Measurements from ENCODE around the gene PNKD. TPM values are rescaled to one million over a fixed set of nuclear protein-coding genes. Genes with fewer than 3 reads are reported as not detected.

The PNKD gene
- total and polyA plus RNA-seq, 10 of the 15 experiments (the other 5 are each of a cell fraction or from before 2014, with no cell fraction given) = 27.2 to 106 (median 61.3) TPM

DNA sequence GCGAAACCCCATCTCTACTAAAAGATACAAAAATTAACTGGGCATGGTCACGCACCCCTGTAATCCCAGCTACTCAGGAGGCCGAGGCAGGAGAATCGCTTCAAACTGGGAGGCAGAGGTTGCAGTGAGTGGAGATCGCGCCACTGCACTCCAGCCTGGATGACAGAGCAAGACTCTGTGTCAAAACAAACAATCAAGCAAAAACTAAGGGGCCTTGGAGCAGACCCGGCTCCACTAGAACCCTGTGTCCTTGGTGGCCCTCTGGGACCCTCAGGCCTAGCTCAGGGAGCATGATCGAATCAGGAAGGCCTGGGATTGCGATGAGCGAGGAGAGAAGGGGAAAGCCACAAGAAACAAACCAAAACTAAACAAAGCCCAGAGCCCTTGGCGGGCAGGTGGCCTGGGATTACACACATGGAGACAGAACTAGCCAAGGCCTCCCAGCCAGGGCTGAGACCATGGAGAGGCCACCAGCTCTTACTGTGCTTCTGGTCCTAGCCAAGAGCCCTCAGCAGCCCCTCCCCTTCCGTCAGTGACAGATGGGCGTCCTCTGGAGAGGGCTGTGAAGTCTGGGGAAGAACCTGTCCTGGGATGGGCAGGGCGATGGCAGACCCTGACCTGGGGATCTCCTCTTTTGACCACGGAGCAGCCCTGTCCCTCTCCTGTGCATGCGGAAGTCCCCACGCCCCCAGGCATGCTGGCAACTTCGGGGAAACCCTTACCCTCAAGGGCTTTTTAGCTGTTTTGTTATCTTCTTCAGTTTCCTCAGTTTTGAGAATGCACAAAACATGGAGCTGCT is 58.9 kb downstream of the PNKD start (continued):
- TF ChIP-seq EZH2 (IDR thresholded peaks at IDR 0.05; ENCODE audit: borderline replicate concordance, control insufficient read depth, low read depth, low read length) (no peak), PAX5 (IDR thresholded peaks at IDR 0.05; ENCODE audit: borderline replicate concordance, low read depth, low read length) (peak; percentile 48; the same call in 1 of the 2 replicates), EP300 (IDR thresholded peaks at IDR 0.05; ENCODE audit: borderline replicate concordance in 1 of 2, control insufficient read depth in 1 of 2, low read depth in 2 of 2, low read length in 2 of 2) (0 out of 4 replicates have a peak, but pooled peaks of 1 of the 2 experiments have one; percentile 39), RELA (IDR thresholded peaks at IDR 0.05; ENCODE audit: borderline replicate concordance, partially characterized antibody) (peak; percentile 17), MEF2B (IDR thresholded peaks at IDR 0.05; ENCODE audit: partially characterized antibody, poor library complexity, severe bottlenecking) (no peak), CHD2 (IDR thresholded peaks at IDR 0.05; ENCODE audit: borderline replicate concordance, low read depth, low read length) (no peak), YBX1 (IDR thresholded peaks at IDR 0.05) (no peak), PAX8 (IDR thresholded peaks at IDR 0.05) (no peak), NFIC (IDR thresholded peaks at IDR 0.05; ENCODE audit: low read depth, low read length) (no peak; the same call in 1 of the 2 replicates), ATF2 (IDR thresholded peaks at IDR 0.05; ENCODE audit: low read length) (no peak), CHD1 (IDR thresholded peaks at IDR 0.05; ENCODE audit: low read depth, low read length) (no peak), TCF7 (IDR thresholded peaks at IDR 0.05; ENCODE audit: borderline replicate concordance) (no peak), NFYA (IDR thresholded peaks at IDR 0.05; ENCODE audit: borderline replicate concordance, low read depth, low read length) (no peak), PBX3 (IDR thresholded peaks at IDR 0.05; ENCODE audit: insufficient replicate concordance, low read depth, low read length) (peak; percentile 73), KDM1A (IDR thresholded peaks at IDR 0.05; ENCODE audit: borderline replicate concordance) (no peak), RAD51 (IDR thresholded peaks at IDR 0.05) (no peak), TAF1 (IDR thresholded peaks at IDR 0.05; ENCODE audit: borderline replicate concordance, low read depth, low read length) (0 out of 2 replicates have a peak, but pooled peaks have one; percentile 34)
- TF ChIP-seq, protein P1, sequence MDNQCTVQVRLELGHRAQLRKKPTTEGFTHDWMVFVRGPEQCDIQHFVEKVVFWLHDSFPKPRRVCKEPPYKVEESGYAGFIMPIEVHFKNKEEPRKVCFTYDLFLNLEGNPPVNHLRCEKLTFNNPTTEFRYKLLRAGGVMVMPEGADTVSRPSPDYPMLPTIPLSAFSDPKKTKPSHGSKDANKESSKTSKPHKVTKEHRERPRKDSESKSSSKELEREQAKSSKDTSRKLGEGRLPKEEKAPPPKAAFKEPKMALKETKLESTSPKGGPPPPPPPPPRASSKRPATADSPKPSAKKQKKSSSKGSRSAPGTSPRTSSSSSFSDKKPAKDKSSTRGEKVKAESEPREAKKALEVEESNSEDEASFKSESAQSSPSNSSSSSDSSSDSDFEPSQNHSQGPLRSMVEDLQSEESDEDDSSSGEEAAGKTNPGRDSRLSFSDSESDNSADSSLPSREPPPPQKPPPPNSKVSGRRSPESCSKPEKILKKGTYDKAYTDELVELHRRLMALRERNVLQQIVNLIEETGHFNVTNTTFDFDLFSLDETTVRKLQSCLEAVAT (IDR thresholded peaks at IDR 0.05) = peak; percentile 60; the same call in 1 of the 2 replicates
- TF ChIP-seq, protein P2, sequence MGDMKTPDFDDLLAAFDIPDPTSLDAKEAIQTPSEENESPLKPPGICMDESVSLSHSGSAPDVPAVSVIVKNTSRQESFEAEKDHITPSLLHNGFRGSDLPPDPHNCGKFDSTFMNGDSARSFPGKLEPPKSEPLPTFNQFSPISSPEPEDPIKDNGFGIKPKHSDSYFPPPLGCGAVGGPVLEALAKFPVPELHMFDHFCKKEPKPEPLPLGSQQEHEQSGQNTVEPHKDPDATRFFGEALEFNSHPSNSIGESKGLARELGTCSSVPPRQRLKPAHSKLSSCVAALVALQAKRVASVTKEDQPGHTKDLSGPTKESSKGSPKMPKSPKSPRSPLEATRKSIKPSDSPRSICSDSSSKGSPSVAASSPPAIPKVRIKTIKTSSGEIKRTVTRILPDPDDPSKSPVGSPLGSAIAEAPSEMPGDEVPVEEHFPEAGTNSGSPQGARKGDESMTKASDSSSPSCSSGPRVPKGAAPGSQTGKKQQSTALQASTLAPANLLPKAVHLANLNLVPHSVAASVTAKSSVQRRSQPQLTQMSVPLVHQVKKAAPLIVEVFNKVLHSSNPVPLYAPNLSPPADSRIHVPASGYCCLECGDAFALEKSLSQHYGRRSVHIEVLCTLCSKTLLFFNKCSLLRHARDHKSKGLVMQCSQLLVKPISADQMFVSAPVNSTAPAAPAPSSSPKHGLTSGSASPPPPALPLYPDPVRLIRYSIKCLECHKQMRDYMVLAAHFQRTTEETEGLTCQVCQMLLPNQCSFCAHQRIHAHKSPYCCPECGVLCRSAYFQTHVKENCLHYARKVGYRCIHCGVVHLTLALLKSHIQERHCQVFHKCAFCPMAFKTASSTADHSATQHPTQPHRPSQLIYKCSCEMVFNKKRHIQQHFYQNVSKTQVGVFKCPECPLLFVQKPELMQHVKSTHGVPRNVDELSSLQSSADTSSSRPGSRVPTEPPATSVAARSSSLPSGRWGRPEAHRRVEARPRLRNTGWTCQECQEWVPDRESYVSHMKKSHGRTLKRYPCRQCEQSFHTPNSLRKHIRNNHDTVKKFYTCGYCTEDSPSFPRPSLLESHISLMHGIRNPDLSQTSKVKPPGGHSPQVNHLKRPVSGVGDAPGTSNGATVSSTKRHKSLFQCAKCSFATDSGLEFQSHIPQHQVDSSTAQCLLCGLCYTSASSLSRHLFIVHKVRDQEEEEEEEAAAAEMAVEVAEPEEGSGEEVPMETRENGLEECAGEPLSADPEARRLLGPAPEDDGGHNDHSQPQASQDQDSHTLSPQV (IDR thresholded peaks at IDR 0.05) = no peak
